GM12878 (cell line): Measurements from ENCODE around the gene TMUB2. TPM values are rescaled to one million over a fixed set of nuclear protein-coding genes. Genes with fewer than 3 reads are reported as not detected.

Source experiments
- ATF3 ChIP-seq: IDR thresholded peaks from 2 replicates; pipeline ENCODE4 v1.6.1; 2011; ENCODE audit warnings: low read depth, mild to moderate bottlenecking, low read length, moderate library complexity, borderline replicate concordance; ENCODE audit errors: extremely low read depth
- BCL3 ChIP-seq: IDR thresholded peaks from 2 replicates; pipeline ENCODE4 v1.6.1; 2011; ENCODE audit warnings: borderline replicate concordance, low read depth, mild to moderate bottlenecking, moderate library complexity, low read length; ENCODE audit not compliant: insufficient read depth, poor library complexity, severe bottlenecking
- CBFB ChIP-seq: IDR thresholded peaks from 2 replicates; pipeline ENCODE4 v1.6.1; 2016; ENCODE audit warnings: antibody characterized with exemption, low read depth
- CEBPB ChIP-seq, 2 experiments: fragments of 150-350 bp in 1 of 2; IDR thresholded peaks; 2 replicates each; pipeline ENCODE4 v1.6.1; 2012 to 2014; ENCODE audit warnings: low read depth in 2 of 2, low read length in 2 of 2, borderline replicate concordance in 1 of 2, inconsistent platforms in 1 of 2
- E2F4 ChIP-seq: IDR thresholded peaks from 2 replicates; pipeline ENCODE4 v1.6.1; 2012; ENCODE audit warnings: low read depth, low read length, improper control_type of control experiment
- ESRRA ChIP-seq: IDR thresholded peaks from 2 replicates; pipeline ENCODE4 v1.6.1; 2012; ENCODE audit warnings: mild to moderate bottlenecking, low read length, improper control_type of control experiment
- FOXM1 ChIP-seq: IDR thresholded peaks from 2 replicates; pipeline ENCODE4 v1.6.1; 2012; ENCODE audit warnings: low read depth, mild to moderate bottlenecking, inconsistent platforms, low read length, moderate library complexity
- HDAC2 ChIP-seq: fragments of 200-600 bp; sonication (generic); IDR thresholded peaks from 2 replicates; pipeline ENCODE4 v1.6.1; 2017
- HSF1 ChIP-seq: fragments of 150-350 bp; IDR thresholded peaks from 2 replicates; pipeline ENCODE4 v1.6.1; 2014; ENCODE audit warnings: mild to moderate bottlenecking, low read depth, low read length
- IKZF1 ChIP-seq: fragments of 450-650 bp; conservative IDR thresholded peaks from 2 replicates; pipeline ENCODE4 v1.6.1; 2017; ENCODE audit warnings: antibody characterized with exemption, mild to moderate bottlenecking
- IRF5 ChIP-seq: fragments of 450-650 bp; IDR thresholded peaks from 2 replicates; pipeline ENCODE4 v1.6.1; 2017; ENCODE audit warnings: borderline replicate concordance
- KLF5 ChIP-seq: fragments of 450-650 bp; IDR thresholded peaks from 2 replicates; pipeline ENCODE4 v1.6.1; 2014; ENCODE audit warnings: mild to moderate bottlenecking; ENCODE audit not compliant: partially characterized antibody
- LARP7 ChIP-seq: fragments of 450-650 bp; IDR thresholded peaks from 2 replicates; pipeline ENCODE4 v1.6.1; 2017; ENCODE audit warnings: mild to moderate bottlenecking
- NFYA ChIP-seq: IDR thresholded peaks from 2 replicates; pipeline ENCODE4 v1.6.1; 2011; ENCODE audit warnings: low read depth, mild to moderate bottlenecking, low read length, improper control_type of control experiment, borderline replicate concordance
- PRDM15 ChIP-seq: fragments of 450-650 bp; formaldehyde crosslinking; IDR thresholded peaks from 2 replicates; pipeline ENCODE4 v1.4.0; 2020; ENCODE audit warnings: mild to moderate bottlenecking, moderate library complexity
- SMARCA5 ChIP-seq: fragments of 450-650 bp; IDR thresholded peaks from 2 replicates; pipeline ENCODE4 v1.6.1; 2017; ENCODE audit warnings: mild to moderate bottlenecking
- TCF3 ChIP-seq: IDR thresholded peaks from 2 replicates; pipeline ENCODE4 v1.6.1; 2012; ENCODE audit warnings: low read depth, mild to moderate bottlenecking, low read length, borderline replicate concordance; ENCODE audit not compliant: insufficient read depth
- WRNIP1 ChIP-seq: IDR thresholded peaks from 2 replicates; pipeline ENCODE4 v1.6.1; 2011; ENCODE audit warnings: low read depth, low read length, improper control_type of control experiment, borderline replicate concordance
- ZNF384 ChIP-seq: IDR thresholded peaks from 2 replicates; pipeline ENCODE4 v1.6.1; 2012; ENCODE audit warnings: low read depth, mild to moderate bottlenecking, low read length, improper control_type of control experiment, borderline replicate concordance
- polyA plus RNA-seq, 11 experiments: library from polyadenylated mRNA; depleted of rRNA in 4 of 11; unstranded in 6 of 11; stranded (reverse) in 5 of 11; fragments of >200 nt; fragmentation: Nextera tagmentation in 4 of 11; fragmentation: Illumina TruSeq in 1 of 11; extraction: Ambion mirVana in 4 of 11; extraction: Trizol in 1 of 11; gene quantifications; 1 replicate in 1 of 11; 2 replicates in 10 of 11; pipeline versions ENCODE4 v1.2.1 to v1.2.3, GENCODE V29; 2011 to 2016; ENCODE audit warnings: inconsistent platforms in 2 of 11, missing spikeins in 2 of 11, low read depth in 1 of 11
- total RNA-seq, 4 experiments: library from RNA; depleted of rRNA in 3 of 4; stranded (reverse); fragments of >200 nt in 3 of 4; fragmentation: Illumina TruSeq in 1 of 4; extraction: Trizol in 1 of 4; gene quantifications; 2 replicates each; pipeline versions ENCODE4 v1.2.1 to v1.2.3, GENCODE V29; 2013 to 2021

The TMUB2 gene
- total and polyA plus RNA-seq, 10 of the 15 experiments (the other 5 are each of a cell fraction or from before 2014, with no cell fraction given): 4.3 to 34.0 (median 20.0) TPM

- TF ChIP-seq E2F4 (peak; percentile 59; the same call in 1 of the 2 replicates), CEBPB (IDR thresholded peaks at IDR 0.05; ENCODE audit: borderline replicate concordance in 1 of 2, low read depth in 2 of 2, low read length in 2 of 2) (no peak), HSF1 (no peak), NFYA (no peak), LARP7 (peak; percentile 87), CBFB (no peak), TCF3 (peak; percentile 83), FOXM1 (peak; percentile 79), ZNF384 (no peak), WRNIP1 (no peak), ATF3 (no peak), HDAC2 (no peak), KLF5 (peak; percentile 49), IKZF1 (peak; percentile 77), PRDM15 (CRISPR knock-in tag) (no peak), SMARCA5 (peak; percentile 99), IRF5 (no peak), BCL3 (peak; percentile 65), ESRRA (0 out of 2 replicates have a peak, but pooled peaks have one; percentile 64)
Measured at GRCh38 chr17:44210342-44211192, 23.8 kb downstream of the TMUB2 start (continued).
